GM18520 (cell line): Measurements from ENCODE around the gene AGAP6.
"Not testable (repeated sequence)": the region's sequence is repeated elsewhere in the genome, so short reads cannot be mapped to it uniquely, and the experiment has no call there.

Source experiments
- ATAC-seq: cut with Tn5 transposase; IDR thresholded peaks from one replicate; pipeline ENCODE4 v1.9.1; 2021; ENCODE audit not compliant: unreplicated experiment

AGAP6 gene

DNA sequence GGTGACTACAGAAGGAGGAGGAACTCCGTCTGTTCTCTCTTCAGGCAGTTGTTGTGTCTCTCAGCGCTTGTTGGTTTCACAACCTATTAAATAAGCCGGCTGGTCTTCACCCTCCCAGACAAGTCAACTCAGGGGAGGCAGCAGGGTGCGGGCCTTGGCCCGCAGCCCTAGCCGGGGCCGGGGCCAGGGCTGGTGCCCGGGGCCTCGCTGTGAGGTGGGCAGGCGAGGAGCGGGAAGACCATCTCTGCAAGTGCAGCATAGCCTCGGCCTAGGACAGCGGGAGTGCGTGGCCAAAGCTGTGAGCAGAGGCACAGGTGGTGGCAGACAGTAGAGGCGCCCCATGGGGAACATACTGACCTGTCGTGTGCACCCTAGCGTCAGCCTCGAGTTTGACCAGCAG, at the start of gene AGAP6:
Gene AGAP6 (plus strand): TSS at position 31 of the 400 bp plus-strand sequence. CDS start 310 bp downstream, at position 341.
- not testable (repeated sequence) for ATAC-seq

DNA sequence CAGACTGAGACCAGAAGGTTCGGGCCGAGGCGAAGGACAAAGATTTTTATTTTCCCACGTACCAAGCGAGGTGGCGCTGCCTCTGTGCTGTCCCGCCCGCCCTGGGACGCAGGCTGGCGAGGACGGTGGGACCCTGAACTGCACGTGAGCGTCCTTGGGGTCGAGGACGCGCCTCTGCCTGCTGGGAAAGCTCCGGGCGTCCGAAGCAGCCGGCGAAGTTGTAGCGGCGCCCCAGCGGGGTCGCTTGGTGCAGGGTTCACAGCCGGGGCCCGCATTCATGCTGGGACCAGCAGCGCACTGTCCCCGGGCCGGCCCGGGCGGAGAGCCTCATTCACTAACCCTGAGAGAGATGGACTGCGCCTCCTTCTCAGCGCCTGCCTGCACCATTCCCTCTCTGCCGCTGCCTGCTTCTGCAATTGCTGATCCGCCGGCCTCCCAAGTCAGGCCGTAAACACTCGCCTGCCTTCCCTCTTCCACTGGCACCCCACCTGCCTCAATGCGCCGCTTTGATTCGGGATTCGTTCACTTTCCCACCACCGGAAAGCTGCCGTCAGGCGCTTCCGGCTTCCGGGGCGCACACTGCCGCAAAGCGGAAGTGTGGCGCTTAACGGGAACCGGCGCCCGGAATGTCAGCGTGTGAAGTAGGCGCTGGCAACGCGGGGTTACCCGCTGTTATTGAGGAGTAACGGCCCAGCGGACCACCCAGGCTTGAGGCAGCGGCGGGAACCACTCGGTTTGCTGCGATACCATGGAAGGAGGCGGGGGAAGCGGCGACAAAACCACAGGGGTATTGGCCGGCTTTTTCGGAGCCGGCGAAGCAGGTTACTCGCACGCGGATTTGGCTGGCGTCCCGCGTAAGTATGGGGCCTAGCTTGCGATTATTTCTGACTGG, 46.5 kb upstream of the AGAP6 start, which contains the start of the genes PARG and TIMM23B:
Gene PARG (minus strand): TSS at position 581 of the 892 bp plus-strand sequence. CDS start 302 bp downstream, at position 279.
Gene TIMM23B (plus strand): TSS at position 607 of the 892 bp plus-strand sequence. CDS start 142 bp downstream, at position 749.
- peak; percentile 58 for ATAC-seq

GRCh38 chr10:49942339-49942705, 45.9 kb upstream of the AGAP6 start:
- not testable (repeated sequence) for ATAC-seq

- not testable (repeated sequence) for ATAC-seq
Observed at GRCh38 chr10:49943607-49944006, 44.6 kb upstream of the AGAP6 start.

GRCh38 chr10:49948142-49948541, 40.1 kb upstream of the AGAP6 start:
- peak; percentile 71 for ATAC-seq

DNA sequence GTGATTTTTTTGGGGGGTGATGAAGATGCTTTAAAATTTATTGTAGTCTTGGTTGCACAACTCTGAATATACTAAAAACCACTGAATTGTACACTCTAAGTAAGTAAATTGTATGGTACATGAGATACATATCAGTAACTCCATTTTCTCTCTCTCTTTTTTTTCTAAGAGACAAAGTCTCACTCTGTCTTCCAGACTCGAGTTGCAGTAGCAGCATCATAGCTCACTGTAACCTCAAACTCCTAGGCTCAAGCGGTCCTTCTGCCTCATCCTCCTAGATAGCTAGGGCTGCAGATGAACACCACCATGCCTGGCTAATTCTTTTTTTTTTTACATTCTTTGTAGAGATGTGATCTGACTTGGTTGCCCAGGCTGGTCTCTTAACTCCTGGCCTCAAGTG, 39.5 kb upstream of the AGAP6 start:
- not testable (repeated sequence) for ATAC-seq

DNA sequence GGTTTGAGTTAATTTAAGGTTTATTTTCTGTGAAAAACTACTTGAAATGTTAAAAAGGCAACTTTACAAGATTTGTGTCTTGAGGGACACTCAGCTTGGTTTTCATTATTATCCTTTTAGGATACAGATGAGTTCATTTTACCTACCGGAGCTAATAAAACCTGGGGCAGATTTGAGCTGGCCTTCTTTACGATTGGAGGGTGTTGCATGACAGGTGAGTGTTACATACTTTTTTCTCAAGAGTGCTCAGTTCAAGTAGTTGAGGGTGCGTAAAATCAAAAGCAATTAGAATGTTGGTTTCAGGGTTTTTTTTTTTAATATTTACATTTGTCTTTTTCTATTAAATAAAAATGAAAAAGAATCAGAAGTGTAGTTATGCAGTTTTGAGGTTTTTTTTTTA, 36.2 kb upstream of the AGAP6 start:
- ATAC-seq = not testable (repeated sequence)

DNA sequence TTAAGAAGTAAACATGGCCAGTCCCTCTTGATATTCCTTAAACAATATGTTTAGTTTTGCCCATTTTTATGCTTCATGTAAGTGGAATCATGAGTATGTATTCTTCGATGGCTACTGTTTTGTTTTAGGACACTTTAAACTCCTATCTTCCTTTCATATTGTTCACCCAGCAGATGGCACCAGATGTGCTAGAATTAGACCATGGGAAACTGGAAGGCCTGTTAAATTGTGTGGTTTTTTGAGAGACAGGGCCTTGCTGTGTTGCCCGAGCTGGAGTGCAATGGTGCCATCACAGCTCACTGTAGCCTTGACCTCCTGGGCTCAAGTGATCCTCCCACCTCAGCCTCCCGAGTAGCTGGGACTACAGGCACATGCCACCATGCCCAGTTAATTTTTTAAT, 35.1 kb upstream of the AGAP6 start:
- ATAC-seq = not testable (repeated sequence)

DNA sequence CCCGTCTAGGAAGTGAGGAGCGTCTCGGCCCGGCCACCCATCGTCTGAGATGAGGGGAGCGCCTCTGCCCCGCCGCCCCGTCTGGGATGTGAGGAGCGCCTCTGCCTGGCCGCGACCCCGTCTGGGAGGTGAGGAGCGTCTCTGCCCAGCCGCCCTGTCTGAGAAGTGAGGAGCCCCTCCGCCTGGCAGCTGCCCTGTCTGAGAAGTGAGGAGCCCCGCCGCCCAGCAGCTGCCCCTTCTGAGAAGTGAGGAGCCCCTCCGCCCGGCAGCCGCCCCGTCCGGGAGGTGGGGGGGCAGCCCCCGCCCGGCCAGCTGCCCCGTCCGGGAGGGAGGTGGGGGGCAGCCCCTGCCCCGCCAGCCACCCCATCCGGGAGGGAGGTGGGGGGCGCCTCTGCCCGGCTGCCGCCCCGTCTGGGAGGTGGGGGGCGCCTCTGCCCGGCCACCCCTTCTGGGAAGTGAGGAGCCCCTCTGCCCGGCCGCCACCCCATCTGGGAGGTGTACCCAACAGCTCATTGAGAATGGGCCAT, 17.8 kb upstream of the AGAP6 start:
- ATAC-seq = not testable (repeated sequence)

DNA sequence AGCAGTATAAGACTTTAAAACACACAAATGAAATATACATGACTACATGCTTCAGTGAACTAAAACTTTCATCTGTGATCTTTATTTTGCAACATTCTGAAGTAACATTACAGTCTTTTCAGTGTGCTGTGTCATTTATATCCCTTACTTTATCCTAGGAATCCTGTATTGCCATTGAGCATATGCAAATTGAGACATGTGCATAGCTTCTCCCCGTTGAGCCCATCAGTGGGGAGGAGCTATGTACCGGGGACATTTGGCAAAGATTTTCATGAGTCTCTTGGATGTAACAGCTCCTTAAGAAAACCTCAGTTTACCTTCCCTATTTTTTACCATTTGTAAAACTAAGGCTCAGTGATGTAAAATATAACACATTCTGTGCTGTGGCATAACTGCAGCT, 16.7 kb upstream of the AGAP6 start:
- ATAC-seq = not testable (repeated sequence)

DNA sequence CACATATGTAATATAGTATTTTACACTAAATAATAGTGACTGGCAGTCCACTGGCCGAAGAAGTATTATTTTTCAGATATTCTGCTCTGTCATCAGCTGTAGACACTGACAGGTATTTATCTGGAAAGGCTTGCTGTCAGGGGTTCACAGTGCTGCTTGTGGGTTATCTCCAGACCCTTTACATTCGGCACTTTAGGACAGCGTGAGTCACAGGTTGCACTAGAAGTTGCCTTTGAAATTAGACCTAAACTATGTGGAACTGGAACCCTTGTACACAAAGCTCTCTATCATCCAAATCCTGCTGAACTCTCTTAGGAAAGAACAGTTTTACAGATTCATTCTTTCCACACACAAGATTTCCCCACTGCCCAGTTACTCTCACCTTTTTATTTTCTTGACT, 16.1 kb upstream of the AGAP6 start:
- ATAC-seq = not testable (repeated sequence)

DNA sequence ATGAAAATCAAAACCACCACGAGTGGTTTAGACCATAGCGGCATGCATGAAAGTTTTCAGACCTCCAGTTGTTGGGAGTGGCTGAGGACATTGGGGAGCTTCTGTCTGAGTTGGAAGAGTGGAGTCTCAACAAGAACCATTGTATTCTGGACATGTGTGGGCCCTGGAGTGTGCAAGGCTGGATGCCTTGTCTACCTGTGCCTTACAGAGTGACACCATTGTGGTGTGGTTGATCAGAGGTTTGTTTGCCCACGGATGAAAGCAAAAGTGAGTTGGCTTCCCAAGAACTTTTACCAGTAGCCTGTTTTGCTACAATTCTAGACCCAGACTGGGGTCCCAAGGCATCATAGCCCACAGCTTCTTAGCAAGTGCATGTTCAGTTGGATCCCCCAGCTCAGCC, 10.4 kb upstream of the AGAP6 start:
- not testable (repeated sequence) for ATAC-seq

DNA sequence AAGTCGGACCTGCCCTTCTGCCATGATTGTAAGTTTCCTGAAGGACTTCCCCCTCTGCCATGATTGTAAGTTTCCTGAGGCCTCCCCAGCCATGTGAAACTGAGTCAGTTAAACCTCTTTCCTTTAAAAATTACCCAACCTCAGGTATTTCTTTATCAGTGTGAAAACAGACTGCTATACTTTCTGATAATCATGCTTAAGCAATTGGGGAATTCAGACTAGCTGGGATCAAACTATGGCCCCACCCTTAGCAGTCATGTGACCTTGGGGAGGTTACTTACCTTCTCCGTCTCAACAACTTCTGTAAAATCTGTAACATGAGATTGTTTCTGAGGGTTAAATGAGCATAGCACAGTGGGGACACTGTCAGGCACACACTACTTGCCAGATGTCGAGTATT, 999 bp upstream of the AGAP6 start:
- not testable (repeated sequence) for ATAC-seq

GRCh38 chr10:49995321-49995720, 7.1 kb downstream of the AGAP6 start:
- ATAC-seq = not testable (repeated sequence)

DNA sequence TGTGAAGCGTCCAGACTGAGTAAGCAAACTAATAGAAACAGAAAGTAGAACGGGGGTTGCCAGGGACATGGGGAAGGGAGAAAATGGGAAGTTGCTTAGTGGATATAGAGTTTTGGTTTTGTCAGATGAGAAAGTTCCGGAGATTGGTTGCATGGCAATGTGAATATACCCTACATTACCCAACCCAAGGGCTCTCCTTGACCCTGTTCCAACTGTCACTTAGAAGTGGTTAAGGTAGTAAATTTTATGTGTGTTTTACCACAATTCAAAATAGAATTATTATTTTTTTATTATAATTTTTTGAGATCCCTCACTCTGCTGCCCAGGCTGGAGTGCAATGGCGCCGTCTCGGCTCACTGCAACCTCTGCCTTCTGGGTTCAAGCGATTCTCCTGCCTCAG, 25.8 kb downstream of the AGAP6 start:
- not testable (repeated sequence) for ATAC-seq

DNA sequence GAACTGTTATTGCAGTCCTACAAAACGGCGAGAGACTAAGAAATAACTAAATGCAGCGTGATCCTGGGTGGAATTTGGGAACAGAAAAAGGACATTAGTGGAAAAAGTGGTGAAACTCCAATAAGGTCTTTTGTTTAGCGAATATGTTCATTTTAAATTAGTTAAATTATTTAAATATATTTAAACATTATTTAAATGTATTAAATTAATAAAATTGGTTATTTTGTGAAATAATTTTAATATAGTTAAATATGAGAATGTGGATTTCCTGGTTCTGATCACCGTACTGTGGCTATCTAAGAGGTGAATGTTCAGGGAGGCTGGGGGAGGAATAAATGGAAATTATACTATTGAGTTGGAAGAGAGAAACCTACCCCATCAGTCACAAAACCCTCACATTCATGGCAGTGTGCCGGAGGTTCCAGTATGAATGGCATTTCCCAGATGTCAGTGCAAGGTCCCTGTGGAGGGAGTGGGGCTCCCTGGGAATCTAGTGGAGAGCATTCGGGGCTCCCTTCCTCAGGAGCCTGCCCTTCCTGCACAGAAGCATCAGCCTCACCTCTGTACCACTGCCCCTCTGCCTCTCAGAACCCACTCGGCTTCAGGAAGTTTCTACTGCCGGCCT, 27.5 kb downstream of the AGAP6 start:
- not testable (repeated sequence) for ATAC-seq

- not testable (repeated sequence) for ATAC-seq
Observed at GRCh38 chr10:50016926-50017325, 28.7 kb downstream of the AGAP6 start.

DNA sequence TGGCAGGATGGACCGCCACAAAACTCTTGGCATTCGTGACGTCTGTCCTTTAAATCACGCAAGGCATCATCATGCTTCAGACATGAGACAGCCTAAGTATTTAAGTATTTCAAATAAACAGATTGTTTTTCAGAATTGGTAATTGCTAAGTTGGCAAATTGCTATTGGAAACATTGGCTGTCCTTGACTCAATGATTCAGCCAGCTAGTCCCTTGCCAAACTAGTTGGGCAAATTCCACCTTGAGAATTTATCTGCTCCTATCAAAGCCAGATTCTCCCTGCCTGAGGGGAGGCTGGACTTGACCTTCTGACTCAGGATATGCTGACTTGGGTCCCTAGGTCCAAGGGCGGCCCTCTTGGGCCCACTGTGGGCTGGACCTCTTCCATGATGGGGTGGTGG, 29.4 kb downstream of the AGAP6 start:
- not testable (repeated sequence) for ATAC-seq

- ATAC-seq = not testable (repeated sequence)
Observed at GRCh38 chr10:50019279-50019678, 31.1 kb downstream of the AGAP6 start.

- not testable (repeated sequence) for ATAC-seq
Observed at GRCh38 chr10:50020451-50021024, 32.3 kb downstream of the AGAP6 start.

DNA sequence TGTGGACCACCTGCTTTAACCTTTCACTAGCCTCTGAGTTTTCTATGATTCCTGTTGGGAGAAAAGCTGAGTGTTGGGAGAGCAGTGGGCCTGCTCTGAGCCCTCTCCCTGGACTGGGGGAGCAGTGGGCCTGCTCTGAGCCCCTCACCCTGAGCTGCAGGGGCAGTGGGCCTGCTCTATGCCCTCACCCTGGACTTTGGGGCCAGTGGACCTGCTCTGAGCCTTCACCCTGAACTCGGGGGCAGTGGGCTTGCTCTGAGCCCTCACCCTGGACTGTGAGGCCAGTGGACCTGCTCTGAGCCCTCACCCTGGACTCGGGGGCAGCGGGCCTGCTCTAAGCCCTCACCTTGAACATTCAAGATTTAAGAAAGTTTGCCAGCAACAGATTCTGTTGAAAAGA, 33.4 kb downstream of the AGAP6 start:
- ATAC-seq = no peak
